WI38 (cell line): Measurements from ENCODE around the gene SETX.

ENCODE experiments used
- H3K4me3 ChIP-seq: 2 replicates; pipeline ENCODE4 v1.5.1; 2011; ENCODE audit warnings: low read depth, mild to moderate bottlenecking, control low read depth, low read length
- TF ChIP-seq, protein P1 (sequence below): IDR thresholded peaks from 2 replicates; pipeline ENCODE4 v1.5.1; 2012; ENCODE audit warnings: low read depth, mild to moderate bottlenecking, control low read depth, low read length

Gene SETX

GRCh38 chr9:132369421-132369820 lies 14.6 kb upstream of the SETX start:
- H3K4me3 ChIP-seq: no peak overlapping the region
- TF ChIP-seq, protein P1, sequence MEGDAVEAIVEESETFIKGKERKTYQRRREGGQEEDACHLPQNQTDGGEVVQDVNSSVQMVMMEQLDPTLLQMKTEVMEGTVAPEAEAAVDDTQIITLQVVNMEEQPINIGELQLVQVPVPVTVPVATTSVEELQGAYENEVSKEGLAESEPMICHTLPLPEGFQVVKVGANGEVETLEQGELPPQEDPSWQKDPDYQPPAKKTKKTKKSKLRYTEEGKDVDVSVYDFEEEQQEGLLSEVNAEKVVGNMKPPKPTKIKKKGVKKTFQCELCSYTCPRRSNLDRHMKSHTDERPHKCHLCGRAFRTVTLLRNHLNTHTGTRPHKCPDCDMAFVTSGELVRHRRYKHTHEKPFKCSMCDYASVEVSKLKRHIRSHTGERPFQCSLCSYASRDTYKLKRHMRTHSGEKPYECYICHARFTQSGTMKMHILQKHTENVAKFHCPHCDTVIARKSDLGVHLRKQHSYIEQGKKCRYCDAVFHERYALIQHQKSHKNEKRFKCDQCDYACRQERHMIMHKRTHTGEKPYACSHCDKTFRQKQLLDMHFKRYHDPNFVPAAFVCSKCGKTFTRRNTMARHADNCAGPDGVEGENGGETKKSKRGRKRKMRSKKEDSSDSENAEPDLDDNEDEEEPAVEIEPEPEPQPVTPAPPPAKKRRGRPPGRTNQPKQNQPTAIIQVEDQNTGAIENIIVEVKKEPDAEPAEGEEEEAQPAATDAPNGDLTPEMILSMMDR: no peak

GRCh38 chr9:132367613-132368313 lies 13.0 kb upstream of the SETX start:
- H3K4me3 ChIP-seq: no peak overlapping the region
- TF ChIP-seq, protein P1: no peak

DNA sequence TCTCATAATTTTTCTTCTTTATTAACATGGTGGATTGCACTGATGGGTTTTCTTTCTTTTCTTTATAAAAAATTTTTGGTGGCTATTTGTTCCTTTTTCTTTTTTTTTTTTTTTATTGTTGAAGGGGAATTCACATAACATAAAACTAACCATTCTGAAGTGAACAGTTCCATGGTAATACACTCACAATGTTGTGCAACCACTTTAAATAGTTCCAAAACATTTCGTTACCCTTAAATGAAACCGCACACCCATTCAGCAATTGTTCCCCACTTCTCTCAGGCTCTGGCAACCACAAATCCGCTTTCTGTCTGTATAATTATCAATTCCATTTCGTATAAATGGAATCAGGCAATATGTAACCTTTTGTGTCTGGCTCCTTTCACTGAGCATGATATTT lies 11.7 kb upstream of the SETX start:
- TF ChIP-seq, protein P1: no peak
- no peak overlapping the region for H3K4me3 ChIP-seq

DNA sequence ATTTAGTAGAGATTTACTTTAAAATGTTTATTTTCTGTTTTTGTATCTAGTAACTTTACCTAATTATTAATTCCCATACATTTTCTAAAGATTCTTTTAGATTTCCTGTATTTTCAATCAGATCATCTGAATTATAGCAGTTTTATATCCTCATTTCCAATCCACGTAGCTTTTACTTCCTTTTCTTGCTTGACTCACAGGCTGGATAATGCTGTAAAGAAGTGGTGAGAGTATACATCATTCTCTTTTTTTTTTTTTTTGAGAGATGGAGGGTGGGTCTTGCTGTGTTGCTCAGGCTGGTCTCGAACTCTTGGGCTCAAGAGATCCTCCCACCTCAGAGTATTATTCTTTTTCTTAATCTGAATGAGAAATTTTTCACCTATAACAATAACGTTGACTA lies 11.2 kb upstream of the SETX start:
- H3K4me3 ChIP-seq: no peak overlapping the region
- TF ChIP-seq, protein P1: no peak

DNA sequence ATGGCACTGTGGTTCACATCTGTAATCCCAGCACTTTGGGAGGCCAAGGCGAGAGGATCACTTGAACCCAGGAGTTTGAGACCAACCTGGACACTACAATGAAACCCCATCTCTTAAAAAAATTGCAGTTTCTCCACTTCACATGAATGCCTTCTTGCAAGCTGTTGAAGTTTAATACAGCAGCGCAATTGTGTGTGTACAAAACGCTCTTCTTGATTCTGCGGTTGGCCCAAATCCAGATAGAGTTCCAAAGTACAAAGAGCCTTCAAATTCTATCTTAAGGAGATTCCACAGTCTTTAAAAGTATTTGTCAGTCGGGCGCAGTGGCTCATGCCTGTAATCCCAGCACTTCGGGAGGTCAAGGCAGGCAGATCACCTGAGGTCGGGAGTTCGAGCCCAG lies 9.3 kb upstream of the SETX start:
- TF ChIP-seq, protein P1: no peak
- no peak overlapping the region for H3K4me3 ChIP-seq

- TF ChIP-seq, protein P1: no peak
- no peak overlapping the region for H3K4me3 ChIP-seq
These were observed 3.0 kb upstream of the SETX start for GRCh38 chr9:132357764-132358163.

DNA sequence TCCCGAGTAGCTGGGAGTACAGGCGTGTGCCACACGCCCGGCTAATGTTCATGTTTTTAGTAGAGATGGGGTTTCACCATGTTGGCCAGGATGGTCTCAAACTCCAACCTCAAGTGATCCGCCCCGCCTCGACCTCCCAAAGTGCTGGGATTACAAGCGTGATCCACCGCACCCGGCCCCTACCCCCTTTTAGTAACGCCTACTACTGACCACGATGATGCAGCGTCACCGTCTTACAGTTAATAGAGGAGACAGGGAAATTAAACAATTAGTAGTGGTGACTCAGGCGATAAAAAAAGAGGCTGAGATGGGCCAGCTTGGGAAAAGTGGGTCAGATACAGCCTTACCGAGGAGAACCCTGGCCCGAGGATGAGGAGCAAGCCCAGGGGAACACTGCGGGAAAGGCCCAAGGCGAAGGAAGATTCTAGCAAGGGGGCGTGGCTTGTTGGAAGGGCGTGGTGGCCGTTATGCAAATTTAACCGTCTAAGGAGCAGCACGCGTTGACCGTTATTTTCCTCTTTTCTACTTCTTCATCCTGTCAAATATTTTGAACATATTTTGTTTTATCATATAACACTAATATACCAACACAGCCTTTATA lies 1.6 kb upstream of the SETX start:
- TF ChIP-seq, protein P1: no peak

More for the DNA sequence above, 1.6 kb upstream of the SETX start:
- no peak overlapping the region for H3K4me3 ChIP-seq
